Measurements from ENCODE around the gene ITGAD.

GRCh38 chr16:31472709-31473203, 79.6 kb downstream of the ITGAD start:
- TF ChIP-seq, protein P1, sequence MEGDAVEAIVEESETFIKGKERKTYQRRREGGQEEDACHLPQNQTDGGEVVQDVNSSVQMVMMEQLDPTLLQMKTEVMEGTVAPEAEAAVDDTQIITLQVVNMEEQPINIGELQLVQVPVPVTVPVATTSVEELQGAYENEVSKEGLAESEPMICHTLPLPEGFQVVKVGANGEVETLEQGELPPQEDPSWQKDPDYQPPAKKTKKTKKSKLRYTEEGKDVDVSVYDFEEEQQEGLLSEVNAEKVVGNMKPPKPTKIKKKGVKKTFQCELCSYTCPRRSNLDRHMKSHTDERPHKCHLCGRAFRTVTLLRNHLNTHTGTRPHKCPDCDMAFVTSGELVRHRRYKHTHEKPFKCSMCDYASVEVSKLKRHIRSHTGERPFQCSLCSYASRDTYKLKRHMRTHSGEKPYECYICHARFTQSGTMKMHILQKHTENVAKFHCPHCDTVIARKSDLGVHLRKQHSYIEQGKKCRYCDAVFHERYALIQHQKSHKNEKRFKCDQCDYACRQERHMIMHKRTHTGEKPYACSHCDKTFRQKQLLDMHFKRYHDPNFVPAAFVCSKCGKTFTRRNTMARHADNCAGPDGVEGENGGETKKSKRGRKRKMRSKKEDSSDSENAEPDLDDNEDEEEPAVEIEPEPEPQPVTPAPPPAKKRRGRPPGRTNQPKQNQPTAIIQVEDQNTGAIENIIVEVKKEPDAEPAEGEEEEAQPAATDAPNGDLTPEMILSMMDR (IDR thresholded peaks at IDR 0.05), result peak in 3 of 4 experiments; percentile 85 to 91 (median 91)
- peak in 1 of 2 donors; percentile 13 for TF ChIP-seq POLR2A (IDR thresholded peaks at IDR 0.05)

All from gastroesophageal sphincter (tissue), 3 donors.